Brain microvascular endothelial cell (primary cell): ENCODE data around the gene FAM219B.

Source experiments
- DNase-seq: peaks from one replicate; pipeline ENCODE4 v3.0.0-alpha.2; 2020
- H3K27ac ChIP-seq: fragments of 250-450 bp; sonication (Bioruptor Pico); 2 replicates; pipeline ENCODE4 v1.5.1; 2020; ENCODE audit warnings: mild to moderate bottlenecking, moderate library complexity
- H3K27me3 ChIP-seq: fragments of 250-450 bp; sonication (Bioruptor Pico); replicated peaks from 2 replicates; pipeline ENCODE4 v1.5.1; 2020; ENCODE audit warnings: mild to moderate bottlenecking
- H3K36me3 ChIP-seq: fragments of 250-450 bp; sonication (Bioruptor Pico); replicated peaks from 2 replicates; pipeline ENCODE4 v1.5.1; 2020; ENCODE audit warnings: mild to moderate bottlenecking
- H3K4me3 ChIP-seq: 2 replicates; pipeline ENCODE4 v1.5.1; 2011; ENCODE audit warnings: low read depth, mild to moderate bottlenecking, control low read depth, low read length, moderate library complexity
- CTCF ChIP-seq: IDR thresholded peaks from 2 replicates; pipeline ENCODE4 v1.5.1; 2011; ENCODE audit warnings: low read depth, mild to moderate bottlenecking, moderate library complexity, low read length, control low read depth, inconsistent platforms; ENCODE audit errors: missing control alignments
- in situ Hi-C: cut with HindIII; loops from 2 replicates; pipeline ENCODE4 v1.10.0; 2017; ENCODE audit warnings: low sequenced_read_pairs, low pct_ligation_motif_present

FAM219B gene

GRCh38 chr15:74908635-74909034, 2.0 kb upstream of the FAM219B start:
- in situ Hi-C loops: no loop called here
- H3K36me3 ChIP-seq: peaks cover 20% of the 10 kb centered on the region
- H3K27me3 ChIP-seq: no peaks in the 10 kb centered on the region
- H3K27ac ChIP-seq: no peak overlapping the region
- TF ChIP-seq CTCF: no peak
- no peak for DNase-seq
- H3K4me3 ChIP-seq: no peak overlapping the region

DNA sequence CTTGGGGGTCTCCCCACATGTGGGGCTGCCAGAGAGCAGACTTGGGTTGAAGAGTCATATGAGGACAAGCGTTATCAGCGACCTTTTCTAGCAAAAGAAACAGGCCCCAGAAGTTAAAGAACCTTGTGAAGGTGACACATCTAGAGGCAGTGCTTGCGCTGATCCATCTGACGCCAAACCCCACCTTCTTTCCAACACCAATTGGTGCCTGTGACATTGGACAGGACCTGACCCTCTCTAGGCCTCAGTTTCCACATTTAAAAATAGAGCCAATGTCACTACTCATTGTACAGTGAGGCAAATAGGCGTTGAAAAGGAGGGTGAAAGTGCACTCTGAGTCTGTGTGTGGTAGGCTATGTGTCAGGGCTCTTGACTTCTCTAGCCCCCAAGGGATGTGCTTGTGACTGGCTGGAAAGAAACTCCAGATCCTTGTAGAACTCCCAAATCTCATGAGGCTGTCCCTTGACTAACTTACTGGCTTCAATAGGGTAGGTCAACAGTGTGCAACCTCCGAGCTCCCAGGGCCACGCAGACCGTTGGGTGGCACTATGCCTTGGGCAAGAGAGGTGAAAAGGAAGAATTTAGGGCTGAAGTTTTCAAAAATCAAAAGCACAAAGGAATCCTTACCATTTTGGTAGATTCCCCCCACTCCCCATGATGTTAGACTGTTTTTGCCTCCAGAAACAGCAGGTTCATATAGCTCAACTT, 666 bp upstream of the FAM219B start:
- H3K36me3 ChIP-seq: peaks cover 29% of the 10 kb centered on the region
- in situ Hi-C loops: no loop called here
- no peak for TF ChIP-seq CTCF

DNA sequence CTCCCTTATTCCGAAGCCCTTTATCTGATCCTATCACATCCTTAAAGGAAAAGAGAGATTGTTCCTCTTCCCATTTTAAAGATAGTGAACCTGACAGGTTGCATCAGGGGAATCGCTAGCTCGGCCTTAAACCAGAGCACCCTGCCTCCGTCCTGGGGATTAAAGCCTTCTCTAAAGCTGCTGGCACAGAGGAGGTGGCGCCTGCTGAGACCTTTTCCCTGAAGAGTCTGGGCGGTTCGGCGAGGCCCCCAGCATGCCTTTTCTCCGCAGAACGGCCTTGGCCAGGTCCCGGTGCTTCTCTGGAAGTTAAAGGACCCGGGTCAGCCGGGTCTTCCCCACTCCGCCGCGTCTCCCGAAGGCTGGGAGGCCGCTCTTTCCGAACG, 593 bp downstream of the FAM219B start:
- in situ Hi-C loops: no loop called here
- H3K27ac ChIP-seq: peak overlapping the region; percentile 74
- H3K36me3 ChIP-seq: peaks cover 37% of the 10 kb centered on the region
- H3K27me3 ChIP-seq: no peaks in the 10 kb centered on the region
- peak overlapping the region; percentile 82 for H3K4me3 ChIP-seq
- no peak for TF ChIP-seq CTCF
- peak; percentile 18 for DNase-seq

More for the DNA sequence above, 666 bp upstream of the FAM219B start:
- DNase-seq: peak; percentile 2
- Histone ChIP-seq H3K4me3 (peak overlapping the region; percentile 82), H3K27ac (peak overlapping the region; percentile 74), H3K27me3 (no peaks in the 10 kb centered on the region)

DNA sequence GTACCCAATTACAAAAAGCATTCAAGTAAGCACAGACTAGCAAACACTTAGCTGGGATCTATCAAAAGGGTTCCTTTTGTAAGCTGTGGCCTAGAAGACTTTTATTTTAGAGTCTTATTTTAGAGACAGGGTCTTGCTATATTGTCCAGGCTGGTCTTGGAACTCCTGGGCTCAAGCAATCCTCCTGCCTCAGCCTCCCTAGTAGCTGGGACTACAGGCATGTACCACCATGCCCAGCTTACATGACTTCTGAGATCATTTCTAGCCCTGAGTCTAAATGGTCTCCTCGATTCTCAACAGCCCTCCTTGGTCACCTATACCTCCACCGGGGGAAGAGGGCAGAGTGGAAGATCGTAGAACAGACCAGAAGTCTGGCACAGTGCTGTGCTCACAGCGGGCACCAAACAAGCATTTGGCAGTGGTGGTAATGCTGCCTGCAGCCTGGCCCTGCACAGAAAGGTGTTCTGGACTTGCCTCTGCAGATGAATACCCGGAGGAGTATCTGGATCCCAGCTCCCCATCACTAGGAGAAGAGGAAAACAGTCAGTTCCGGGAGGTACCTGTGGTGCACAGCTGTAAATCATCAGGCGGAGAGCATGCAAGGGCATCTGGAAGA, 2.4 kb downstream of the FAM219B start:
- peaks cover 54% of the 10 kb centered on the region for H3K36me3 ChIP-seq
- in situ Hi-C loops: no loop called here
- no peak for TF ChIP-seq CTCF
- no peak for DNase-seq
- no peak overlapping the region for H3K27ac ChIP-seq
- H3K4me3 ChIP-seq: no peak overlapping the region
- no peaks in the 10 kb centered on the region for H3K27me3 ChIP-seq

- Histone ChIP-seq H3K27ac (no peak overlapping the region), H3K36me3 (peaks cover 58% of the 10 kb centered on the region), H3K4me3 (no peak overlapping the region), H3K27me3 (no peaks in the 10 kb centered on the region)
- in situ Hi-C loops: no loop called here
- no peak for DNase-seq
- TF ChIP-seq CTCF: no peak
Observed at GRCh38 chr15:74903676-74904075, 3.0 kb downstream of the FAM219B start.
